Loucy (cell line): ENCODE measurements around the gene LAMB3.

Source experiments
- H2AFZ ChIP-seq: fragments of 200-600 bp; sonication (generic); 2 replicates; pipeline ENCODE4 v1.6.0; 2016; ENCODE audit warnings: antibody characterized with exemption, mild to moderate bottlenecking, low read length, moderate library complexity
- H3F3A ChIP-seq: fragments of 200-600 bp; 2 replicates; pipeline ENCODE4 v1.6.0; 2016; ENCODE audit warnings: antibody characterized with exemption, low read depth, mild to moderate bottlenecking
- H3K27me3 ChIP-seq: fragments of 200-600 bp; sonication (generic); 2 replicates; pipeline ENCODE4 v1.6.1; 2014; ENCODE audit warnings: low read length, mild to moderate bottlenecking; ENCODE audit not compliant: insufficient read depth, poor library complexity, severe bottlenecking
- H3K36me3 ChIP-seq: fragments of 200-600 bp; sonication (generic); 2 replicates; pipeline ENCODE4 v1.6.1; 2016; ENCODE audit warnings: low read length; ENCODE audit not compliant: insufficient read depth
- H3K4me1 ChIP-seq: fragments of 200-600 bp; sonication (generic); 2 replicates; pipeline ENCODE4 v1.5.1; 2014; ENCODE audit warnings: low read length, mild to moderate bottlenecking; ENCODE audit not compliant: insufficient read depth, poor library complexity, severe bottlenecking
- H3K4me2 ChIP-seq: fragments of 200-600 bp; sonication (generic); 2 replicates; pipeline ENCODE4 v1.6.0; 2014; ENCODE audit warnings: antibody characterized with exemption, low read length, low read depth, mild to moderate bottlenecking; ENCODE audit not compliant: poor library complexity, severe bottlenecking
- H3K4me3 ChIP-seq: fragments of 200-600 bp; sonication (generic); 2 replicates; pipeline ENCODE4 v1.5.1; 2014; ENCODE audit warnings: low read length, mild to moderate bottlenecking, mixed read lengths; ENCODE audit not compliant: poor library complexity, severe bottlenecking
- H3K79me2 ChIP-seq: fragments of 200-600 bp; sonication (generic); 2 replicates; pipeline ENCODE4 v1.6.1; 2014; ENCODE audit warnings: low read length; ENCODE audit not compliant: insufficient read depth
- H3K9ac ChIP-seq: fragments of 200-600 bp; sonication (generic); 2 replicates; pipeline ENCODE4 v1.6.0; 2014; ENCODE audit warnings: mild to moderate bottlenecking, low read depth, low read length, moderate library complexity; ENCODE audit not compliant: poor library complexity, severe bottlenecking
- H3K9me2 ChIP-seq: fragments of 200-600 bp; sonication (generic); replicated peaks from 2 replicates; pipeline ENCODE4 v1.6.1; 2016; ENCODE audit warnings: low read depth, low read length, mixed read lengths
- H3K9me3 ChIP-seq: fragments of 200-600 bp; sonication (generic); 2 replicates; pipeline ENCODE4 v1.6.1; 2014; ENCODE audit warnings: mild to moderate bottlenecking, antibody characterized with exemption, low read length, low read depth; ENCODE audit not compliant: insufficient read depth
- H4K20me1 ChIP-seq: fragments of 200-600 bp; sonication (generic); 2 replicates; pipeline ENCODE4 v1.6.0; 2014; ENCODE audit warnings: antibody characterized with exemption, low read length, mild to moderate bottlenecking; ENCODE audit not compliant: insufficient read depth, poor library complexity, severe bottlenecking
- EZH2phosphoT487 ChIP-seq: fragments of 200-600 bp; IDR thresholded peaks from 2 replicates; pipeline ENCODE4 v1.6.1; 2018; ENCODE audit warnings: antibody characterized with exemption, mild to moderate bottlenecking, moderate library complexity, borderline replicate concordance
- TF ChIP-seq, protein P1 (sequence below): fragments of 200-600 bp; sonication (generic); conservative IDR thresholded peaks from 2 replicates; pipeline ENCODE4 v1.5.1; 2014; ENCODE audit warnings: mild to moderate bottlenecking, antibody characterized with exemption, low read length

Gene LAMB3

GRCh38 chr1:209621741-209622655 is 30.2 kb downstream of the LAMB3 start:
- H3K27me3 ChIP-seq, result no peaks in the 10 kb centered on the region
- no peaks in the 10 kb centered on the region for H3F3A ChIP-seq
- no peaks in the 10 kb centered on the region for H3K79me2 ChIP-seq
- TF ChIP-seq, protein P1, sequence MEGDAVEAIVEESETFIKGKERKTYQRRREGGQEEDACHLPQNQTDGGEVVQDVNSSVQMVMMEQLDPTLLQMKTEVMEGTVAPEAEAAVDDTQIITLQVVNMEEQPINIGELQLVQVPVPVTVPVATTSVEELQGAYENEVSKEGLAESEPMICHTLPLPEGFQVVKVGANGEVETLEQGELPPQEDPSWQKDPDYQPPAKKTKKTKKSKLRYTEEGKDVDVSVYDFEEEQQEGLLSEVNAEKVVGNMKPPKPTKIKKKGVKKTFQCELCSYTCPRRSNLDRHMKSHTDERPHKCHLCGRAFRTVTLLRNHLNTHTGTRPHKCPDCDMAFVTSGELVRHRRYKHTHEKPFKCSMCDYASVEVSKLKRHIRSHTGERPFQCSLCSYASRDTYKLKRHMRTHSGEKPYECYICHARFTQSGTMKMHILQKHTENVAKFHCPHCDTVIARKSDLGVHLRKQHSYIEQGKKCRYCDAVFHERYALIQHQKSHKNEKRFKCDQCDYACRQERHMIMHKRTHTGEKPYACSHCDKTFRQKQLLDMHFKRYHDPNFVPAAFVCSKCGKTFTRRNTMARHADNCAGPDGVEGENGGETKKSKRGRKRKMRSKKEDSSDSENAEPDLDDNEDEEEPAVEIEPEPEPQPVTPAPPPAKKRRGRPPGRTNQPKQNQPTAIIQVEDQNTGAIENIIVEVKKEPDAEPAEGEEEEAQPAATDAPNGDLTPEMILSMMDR, result no peak
- no peak for TF ChIP-seq EZH2phosphoT487
- no peak overlapping the region for H3K4me3 ChIP-seq
- H4K20me1 ChIP-seq, result no peaks in the 10 kb centered on the region
- H3K4me1 ChIP-seq, result no peaks in the 10 kb centered on the region
- H3K36me3 ChIP-seq, result no peaks in the 10 kb centered on the region
- H3K9me3 ChIP-seq, result no peaks in the 10 kb centered on the region
- no peak overlapping the region for H3K4me2 ChIP-seq
- H2AFZ ChIP-seq, result no peak overlapping the region
- no peak overlapping the region for H3K9ac ChIP-seq
- H3K9me2 ChIP-seq, result no peaks in the 10 kb centered on the region

DNA sequence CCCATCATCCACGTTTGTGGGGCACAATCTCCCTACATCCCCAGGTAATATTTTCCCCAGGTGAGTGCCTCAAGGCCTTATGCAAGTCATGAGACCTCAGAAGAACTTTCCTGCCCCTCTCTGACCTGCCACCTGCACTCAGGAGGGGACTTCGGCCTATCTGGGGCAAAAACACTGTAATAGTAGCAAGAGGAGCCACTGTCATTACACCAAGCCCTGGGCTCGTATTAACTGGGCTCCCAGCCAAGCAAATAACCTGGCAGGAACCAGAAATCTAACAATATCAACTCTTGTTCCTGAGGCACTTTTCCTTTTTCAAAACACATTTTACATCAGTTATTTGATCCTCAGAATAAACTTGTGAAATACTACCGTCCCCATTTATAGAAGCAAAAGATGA is 30.9 kb downstream of the LAMB3 start:
- H3K4me3 ChIP-seq, result no peak overlapping the region
- H3K9ac ChIP-seq, result no peak overlapping the region
- H3K4me2 ChIP-seq, result no peak overlapping the region
- H3K36me3 ChIP-seq, result no peaks in the 10 kb centered on the region
- no peaks in the 10 kb centered on the region for H3K4me1 ChIP-seq
- no peak overlapping the region for H2AFZ ChIP-seq
- H3K9me3 ChIP-seq, result no peaks in the 10 kb centered on the region
- no peaks in the 10 kb centered on the region for H3K79me2 ChIP-seq
- H4K20me1 ChIP-seq, result no peaks in the 10 kb centered on the region
- no peaks in the 10 kb centered on the region for H3K27me3 ChIP-seq
- TF ChIP-seq EZH2phosphoT487, result no peak
- TF ChIP-seq, protein P1, result no peak
- H3K9me2 ChIP-seq, result no peaks in the 10 kb centered on the region
- H3F3A ChIP-seq, result no peaks in the 10 kb centered on the region

DNA sequence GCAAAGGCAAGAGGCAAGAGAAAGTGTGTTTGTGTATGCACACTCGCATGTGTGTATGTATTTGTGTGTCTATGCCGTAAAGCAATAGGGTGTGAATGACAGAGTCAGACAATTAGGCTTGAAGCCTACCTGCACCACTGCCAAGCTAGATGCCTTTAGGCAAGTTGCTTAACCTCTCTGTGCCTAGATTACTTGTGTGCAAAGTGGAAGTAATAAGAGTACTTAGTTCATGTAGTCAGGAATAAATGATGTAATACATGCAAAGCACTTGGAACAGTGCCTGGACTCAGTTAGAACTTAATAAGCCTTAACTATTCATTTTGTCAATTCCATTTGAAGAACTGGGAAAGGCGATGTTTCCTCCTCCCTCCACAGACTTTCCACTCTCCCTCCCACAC is 31.7 kb downstream of the LAMB3 start:
- no peaks in the 10 kb centered on the region for H3K9me3 ChIP-seq
- H2AFZ ChIP-seq, result no peak overlapping the region
- no peaks in the 10 kb centered on the region for H3K27me3 ChIP-seq
- H3K9ac ChIP-seq, result no peak overlapping the region
- H3K79me2 ChIP-seq, result no peaks in the 10 kb centered on the region
- no peaks in the 10 kb centered on the region for H3K9me2 ChIP-seq
- no peak overlapping the region for H3K4me2 ChIP-seq
- H3K36me3 ChIP-seq, result no peaks in the 10 kb centered on the region
- TF ChIP-seq EZH2phosphoT487, result no peak
- TF ChIP-seq, protein P1, result no peak
- no peaks in the 10 kb centered on the region for H3F3A ChIP-seq
- no peaks in the 10 kb centered on the region for H3K4me1 ChIP-seq
- no peaks in the 10 kb centered on the region for H4K20me1 ChIP-seq
- H3K4me3 ChIP-seq, result no peak overlapping the region
